ENCODE measurements around the gene LYST. TPM values are rescaled to one million over a fixed set of nuclear protein-coding genes. Genes with fewer than 3 reads are reported as not detected.

The LYST gene
- total RNA-seq, 1 experiment from 2014 or later = 1.7 TPM

DNA sequence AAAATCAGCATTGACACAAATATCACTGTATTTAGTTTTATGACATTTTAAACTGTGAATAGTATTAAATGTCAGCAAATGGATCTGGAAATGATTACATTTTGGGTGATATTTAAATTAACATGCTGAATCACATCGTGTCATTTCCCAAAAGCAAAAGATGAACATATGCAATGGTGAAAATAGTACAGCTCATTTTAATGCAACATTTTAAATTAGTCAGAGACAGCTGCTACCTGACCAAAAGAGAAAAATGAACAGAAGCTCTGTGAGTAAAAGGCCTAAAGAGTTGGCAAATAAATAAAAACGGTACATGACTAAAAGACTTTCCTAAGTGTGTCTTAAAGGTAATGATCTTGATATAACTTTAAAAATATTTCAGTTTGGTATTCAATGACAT, 131.1 kb downstream of the LYST start:
- intact Hi-C loops (cut with micrococcal nuclease; ENCODE audit: unreplicated experiment) = no loop called here
- no peak for TF ChIP-seq EZH2 (IDR thresholded peaks at IDR 0.05; ENCODE audit: borderline replicate concordance, low read depth, low read length, poor library complexity, severe bottlenecking)
- TF ChIP-seq, protein P1, sequence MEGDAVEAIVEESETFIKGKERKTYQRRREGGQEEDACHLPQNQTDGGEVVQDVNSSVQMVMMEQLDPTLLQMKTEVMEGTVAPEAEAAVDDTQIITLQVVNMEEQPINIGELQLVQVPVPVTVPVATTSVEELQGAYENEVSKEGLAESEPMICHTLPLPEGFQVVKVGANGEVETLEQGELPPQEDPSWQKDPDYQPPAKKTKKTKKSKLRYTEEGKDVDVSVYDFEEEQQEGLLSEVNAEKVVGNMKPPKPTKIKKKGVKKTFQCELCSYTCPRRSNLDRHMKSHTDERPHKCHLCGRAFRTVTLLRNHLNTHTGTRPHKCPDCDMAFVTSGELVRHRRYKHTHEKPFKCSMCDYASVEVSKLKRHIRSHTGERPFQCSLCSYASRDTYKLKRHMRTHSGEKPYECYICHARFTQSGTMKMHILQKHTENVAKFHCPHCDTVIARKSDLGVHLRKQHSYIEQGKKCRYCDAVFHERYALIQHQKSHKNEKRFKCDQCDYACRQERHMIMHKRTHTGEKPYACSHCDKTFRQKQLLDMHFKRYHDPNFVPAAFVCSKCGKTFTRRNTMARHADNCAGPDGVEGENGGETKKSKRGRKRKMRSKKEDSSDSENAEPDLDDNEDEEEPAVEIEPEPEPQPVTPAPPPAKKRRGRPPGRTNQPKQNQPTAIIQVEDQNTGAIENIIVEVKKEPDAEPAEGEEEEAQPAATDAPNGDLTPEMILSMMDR (conservative IDR thresholded peaks at IDR 0.05; ENCODE audit: low read depth, low read length) = no peak
- Histone ChIP-seq H3K36me3 (ENCODE audit: insufficient read depth, low read length, poor library complexity, severe bottlenecking) (no peaks in the 10 kb centered on the region), H3K27me3 (replicated peaks; ENCODE audit: insufficient read depth, low read depth, low read length, poor library complexity) (no peaks in the 10 kb centered on the region), H3K27ac (ENCODE audit: low read depth, low read length, poor library complexity, severe bottlenecking) (no peak overlapping the region), H3K4me1 (ENCODE audit: insufficient read depth, low read length, poor library complexity, severe bottlenecking) (no peaks in the 10 kb centered on the region), H3K9me3 (ENCODE audit: low read depth, low read length, poor library complexity, severe bottlenecking) (no peaks in the 10 kb centered on the region), H3K4me3 (ENCODE audit: low read depth, low read length, poor library complexity, severe bottlenecking) (no peak overlapping the region)
- ChIA-PET POLR2A (ENCODE audit: low non-redundant PET) (no interaction called here), CTCF (no interaction called here)
- DNase-seq (ENCODE audit: low spot score) = no peak
- BruUV-seq (replicated peaks) = no TSS peak

DNA sequence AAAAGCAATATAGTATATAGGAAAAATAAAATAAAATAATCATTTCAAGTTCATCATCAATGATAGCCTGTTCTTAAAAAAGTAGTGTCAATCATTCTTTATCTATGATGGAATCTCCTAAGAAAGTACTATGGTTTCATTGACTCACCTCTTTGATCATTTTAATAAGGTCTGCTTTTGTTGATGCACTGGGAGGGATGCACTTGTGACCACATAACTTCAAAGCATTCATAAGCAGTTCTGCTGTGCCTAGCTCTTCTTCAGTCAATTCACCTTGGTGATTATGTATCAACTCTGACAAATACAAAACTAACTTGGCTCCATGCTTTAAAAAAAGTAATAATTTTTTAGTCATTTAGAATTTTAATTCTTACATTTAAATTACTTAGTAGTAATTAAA, 132.4 kb downstream of the LYST start:
- Histone ChIP-seq H3K27me3 (replicated peaks; ENCODE audit: insufficient read depth, low read depth, low read length, poor library complexity) (no peaks in the 10 kb centered on the region), H3K9me3 (ENCODE audit: low read depth, low read length, poor library complexity, severe bottlenecking) (no peaks in the 10 kb centered on the region), H3K4me3 (ENCODE audit: low read depth, low read length, poor library complexity, severe bottlenecking) (no peak overlapping the region), H3K27ac (ENCODE audit: low read depth, low read length, poor library complexity, severe bottlenecking) (no peak overlapping the region), H3K4me1 (ENCODE audit: insufficient read depth, low read length, poor library complexity, severe bottlenecking) (no peaks in the 10 kb centered on the region), H3K36me3 (ENCODE audit: insufficient read depth, low read length, poor library complexity, severe bottlenecking) (no peaks in the 10 kb centered on the region)
- intact Hi-C loops (cut with micrococcal nuclease; ENCODE audit: unreplicated experiment) = no loop called here
- no peak for DNase-seq (ENCODE audit: low spot score)
- ChIA-PET CTCF (no interaction called here), POLR2A (ENCODE audit: low non-redundant PET) (interaction anchor here (0.6 kb wide), 1 partner anchor 8 kb away, joined by 4 read pairs; no protein-coding TSS in a partner anchor)
- TF ChIP-seq, protein P1 (conservative IDR thresholded peaks at IDR 0.05; ENCODE audit: low read depth, low read length) = no peak
- no peak for TF ChIP-seq EZH2 (IDR thresholded peaks at IDR 0.05; ENCODE audit: borderline replicate concordance, low read depth, low read length, poor library complexity, severe bottlenecking)
- BruUV-seq (replicated peaks) = no TSS peak

- DNase-seq (ENCODE audit: low spot score) = no peak
- H3K36me3 ChIP-seq (ENCODE audit: insufficient read depth, low read length, poor library complexity, severe bottlenecking) = no peaks in the 10 kb centered on the region
- H3K9me3 ChIP-seq (ENCODE audit: low read depth, low read length, poor library complexity, severe bottlenecking) = no peaks in the 10 kb centered on the region
- BruUV-seq (replicated peaks) = no TSS peak
- no peaks in the 10 kb centered on the region for H3K4me1 ChIP-seq (ENCODE audit: insufficient read depth, low read length, poor library complexity, severe bottlenecking)
- no peak overlapping the region for H3K27ac ChIP-seq (ENCODE audit: low read depth, low read length, poor library complexity, severe bottlenecking)
- H3K4me3 ChIP-seq (ENCODE audit: low read depth, low read length, poor library complexity, severe bottlenecking) = no peak overlapping the region
- H3K27me3 ChIP-seq (replicated peaks; ENCODE audit: insufficient read depth, low read depth, low read length, poor library complexity) = no peaks in the 10 kb centered on the region
- ChIA-PET POLR2A (ENCODE audit: low non-redundant PET) (no interaction called here), CTCF (no interaction called here)
- intact Hi-C loops (cut with micrococcal nuclease; ENCODE audit: unreplicated experiment) = loop anchor here (2.0 kb wide), 1 partner anchor 215 kb away; no protein-coding TSS in a partner anchor
- TF ChIP-seq EZH2 (IDR thresholded peaks at IDR 0.05; ENCODE audit: borderline replicate concordance, low read depth, low read length, poor library complexity, severe bottlenecking) = no peak
- TF ChIP-seq, protein P1 (conservative IDR thresholded peaks at IDR 0.05; ENCODE audit: low read depth, low read length) = no peak
These were observed 136.7 kb downstream of the LYST start for GRCh38 chr1:235730007-235730406.
